Hematopoietic multipotent progenitor cell treated with erythropoietin and hydrocortisone succinate and interleukin-3 and kit ligand, for 4 days (in vitro differentiated cells): ENCODE results near the gene CTRL.
A peak's percentile ranks its signal among the peaks of the same experiment; 100 is the strongest.
"Not testable (repeated sequence)": the region's sequence is repeated elsewhere in the genome, so short reads cannot be mapped to it uniquely, and the experiment has no call there.

Experiments
- DNase-seq: peaks from one replicate; pipeline ENCODE4 v3.0.0-alpha.2; 2015

The CTRL gene

DNA sequence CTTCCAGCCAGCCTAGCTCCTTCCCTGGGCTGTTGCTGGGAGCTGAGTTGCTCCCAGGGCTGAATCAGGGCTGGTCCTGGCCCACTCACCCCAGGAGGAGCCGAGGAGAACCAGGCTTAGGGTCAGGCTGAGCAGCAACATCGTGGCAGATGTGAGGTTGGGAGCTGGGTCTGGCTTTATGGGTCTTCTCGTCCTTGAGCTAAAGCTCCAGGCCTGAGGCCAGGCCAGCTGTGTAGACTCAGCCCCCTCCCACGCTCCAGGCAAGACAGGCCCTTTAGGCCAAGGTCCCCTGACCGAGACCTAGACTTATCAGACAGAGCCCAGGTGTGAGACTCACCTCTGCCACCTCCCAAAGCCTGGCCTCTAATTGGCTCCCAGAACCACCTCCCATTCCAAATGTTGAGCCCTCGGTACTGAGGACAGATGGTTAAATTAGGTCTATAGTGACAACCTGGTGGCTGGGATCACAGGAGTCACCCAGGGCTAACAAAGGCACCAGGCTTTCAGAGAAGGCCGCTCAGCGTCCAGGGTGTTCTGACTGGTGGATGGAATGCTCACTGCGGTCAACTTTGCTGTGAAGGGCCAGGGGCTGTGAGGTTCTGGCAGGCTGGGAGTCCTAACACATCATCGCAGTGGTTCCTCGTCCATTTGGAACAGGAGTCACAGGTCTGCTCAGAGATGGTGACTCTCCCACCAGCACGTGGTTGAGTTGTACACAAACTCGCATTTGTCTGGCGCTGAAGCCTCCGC, at the start of gene CTRL:
Gene CTRL, minus strand, starts transcription at position 151 of the 750 bp plus-strand sequence. Its CDS starts 10 bp downstream, at position 141.
- no peak for DNase-seq

DNA sequence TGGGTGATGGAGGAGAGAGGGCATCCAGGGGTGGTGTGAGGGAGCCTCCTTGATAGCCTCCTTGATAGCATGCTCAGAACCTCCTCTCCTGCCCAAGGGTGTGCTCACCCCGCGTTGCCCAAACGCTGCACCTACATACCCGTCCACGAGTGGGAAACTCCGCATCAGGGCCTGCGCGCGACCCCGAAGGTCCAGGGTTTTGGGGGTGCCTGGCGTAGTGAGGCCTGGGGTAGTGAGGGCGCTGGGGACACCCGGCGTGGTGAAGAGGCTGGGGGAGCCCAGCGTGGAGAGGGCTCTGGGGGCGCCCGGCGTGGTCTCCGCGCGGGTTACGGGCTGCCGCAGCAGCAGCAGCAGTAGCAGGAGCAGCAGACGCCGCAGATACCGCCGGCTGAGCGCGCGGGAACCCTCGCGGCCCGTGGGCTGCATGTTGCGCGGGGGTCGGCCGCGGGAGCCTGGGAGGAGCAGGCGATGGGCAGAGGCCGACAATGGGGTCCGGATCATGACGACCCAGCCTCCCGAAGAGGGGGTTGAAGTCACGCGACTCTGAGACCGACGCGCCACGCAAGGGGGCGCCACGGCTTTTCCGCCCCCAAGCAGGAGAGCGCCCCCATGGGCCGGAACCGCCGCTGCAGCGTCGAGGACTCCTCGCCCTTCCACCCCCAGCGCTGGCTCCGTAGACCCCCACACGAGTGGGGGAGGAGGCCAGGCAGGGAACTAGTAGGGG, 48.5 kb upstream of the CTRL start, which contains the start of gene DPEP3:
Gene DPEP3, minus strand, starts transcription at position 545 of the 724 bp plus-strand sequence. Its CDS starts 119 bp downstream, at position 426.
- peak; percentile 52 for DNase-seq

DNA sequence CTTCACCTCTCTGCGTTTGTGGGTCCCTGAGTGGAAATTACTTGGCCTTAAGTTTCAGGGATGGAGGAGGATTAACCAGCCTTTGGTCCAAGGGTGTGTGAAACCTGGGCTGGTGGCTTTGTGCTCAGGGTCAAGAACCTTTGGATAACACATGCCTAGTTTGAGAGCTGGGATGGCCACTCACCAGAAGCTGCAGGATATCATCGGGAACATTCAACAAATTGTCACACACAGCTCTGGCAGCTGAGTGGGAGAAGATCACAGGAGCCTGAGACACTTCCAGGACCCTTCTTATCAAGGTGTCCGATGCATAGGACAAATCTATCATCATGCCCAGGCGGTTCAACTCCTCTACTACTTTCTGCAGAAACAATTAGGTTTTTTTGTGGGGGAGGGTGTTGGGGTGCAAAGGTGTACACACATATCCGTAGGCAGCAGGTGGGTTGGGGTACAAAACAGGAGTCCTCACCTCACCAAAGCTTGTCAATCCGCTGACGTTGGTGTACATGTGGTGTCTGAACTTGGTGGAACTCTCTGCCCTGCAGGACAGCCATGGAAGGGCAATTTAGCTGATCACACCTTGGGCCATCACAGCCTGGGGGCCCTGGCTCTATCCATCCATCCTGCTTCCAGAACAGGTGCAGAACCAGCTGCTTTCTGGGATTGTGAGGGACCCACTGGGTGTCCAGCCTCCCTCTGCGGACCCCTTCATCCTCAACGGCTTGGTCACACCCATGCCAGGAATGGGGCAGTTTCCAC, 46.0 kb upstream of the CTRL start:
- DNase-seq = no peak

DNA sequence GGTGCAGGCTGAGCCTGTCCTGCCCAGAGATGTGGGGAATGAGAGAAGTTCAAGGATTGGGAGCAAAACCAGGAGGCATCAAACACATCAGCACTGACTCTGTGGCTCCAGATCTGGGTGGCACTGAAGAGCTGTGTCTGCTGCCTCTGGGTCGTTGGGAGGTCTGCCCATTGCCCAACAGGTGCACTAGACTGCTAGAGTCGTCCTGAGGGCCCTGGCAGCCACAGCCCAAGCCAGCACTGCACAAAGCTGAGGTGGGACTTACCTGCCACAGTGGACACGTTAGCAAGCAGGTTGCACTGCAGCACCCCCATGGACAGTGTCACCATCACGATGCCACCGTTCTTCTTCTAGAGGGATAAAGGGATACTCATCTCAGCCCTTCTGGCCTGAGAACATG, 45.3 kb upstream of the CTRL start:
- DNase-seq = no peak

DNA sequence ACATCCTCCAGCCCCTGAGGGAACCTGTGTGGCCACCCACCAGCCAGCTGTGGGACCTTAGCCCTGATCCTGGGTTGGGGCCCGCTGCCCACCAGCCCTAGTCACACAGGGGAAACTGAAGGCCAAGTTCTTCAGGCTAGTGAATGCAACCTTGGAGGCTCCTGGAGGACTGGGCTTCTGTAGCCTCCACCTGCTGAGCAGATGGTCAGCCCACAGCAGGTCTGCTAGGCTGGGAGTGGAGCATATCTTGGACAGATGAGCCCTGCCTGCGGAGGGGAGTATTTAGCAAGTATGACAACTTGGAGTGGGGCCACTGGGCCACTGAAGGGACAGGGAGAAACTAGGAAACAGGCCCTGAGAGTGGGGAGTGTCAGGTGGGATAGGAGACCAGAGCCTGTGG, 44.5 kb upstream of the CTRL start:
- DNase-seq = no peak

DNA sequence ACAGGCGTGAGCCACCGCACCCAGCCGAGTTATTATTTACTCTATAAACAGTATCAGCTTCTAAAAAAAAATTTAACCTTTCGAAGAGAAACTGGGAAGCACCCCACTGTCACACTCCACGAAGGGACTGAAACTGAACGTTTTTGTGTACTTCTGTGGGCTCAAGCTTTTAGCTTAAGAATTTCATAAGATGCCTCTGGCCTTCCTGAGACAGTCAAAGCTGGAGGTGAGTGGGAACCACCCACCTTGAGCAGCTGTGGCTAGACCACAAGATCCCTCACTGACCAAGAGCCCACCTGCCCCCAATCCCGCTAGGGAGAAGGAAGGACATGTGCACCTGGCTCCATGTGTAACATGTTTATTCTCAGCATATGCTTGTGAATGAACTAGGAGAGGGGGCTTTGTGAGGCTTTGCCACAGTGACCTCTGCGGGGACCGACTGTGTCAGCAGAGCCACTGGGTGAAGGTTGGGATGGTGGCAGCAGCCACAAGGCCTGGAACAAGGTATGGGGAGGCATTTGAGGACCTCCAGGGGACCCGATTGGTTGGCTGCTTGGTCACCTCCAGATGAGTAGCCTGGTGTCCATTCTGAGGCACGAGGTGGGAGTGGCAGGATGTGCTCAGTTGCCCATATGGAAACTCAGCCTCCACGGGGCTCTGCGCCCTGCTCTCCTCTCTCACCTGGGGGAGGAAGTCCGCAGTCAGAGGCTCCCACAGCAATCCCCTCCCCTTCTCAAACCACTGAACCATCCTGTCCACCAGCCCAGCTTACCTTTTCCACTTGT, 43.9 kb upstream of the CTRL start:
- DNase-seq = no peak

DNA sequence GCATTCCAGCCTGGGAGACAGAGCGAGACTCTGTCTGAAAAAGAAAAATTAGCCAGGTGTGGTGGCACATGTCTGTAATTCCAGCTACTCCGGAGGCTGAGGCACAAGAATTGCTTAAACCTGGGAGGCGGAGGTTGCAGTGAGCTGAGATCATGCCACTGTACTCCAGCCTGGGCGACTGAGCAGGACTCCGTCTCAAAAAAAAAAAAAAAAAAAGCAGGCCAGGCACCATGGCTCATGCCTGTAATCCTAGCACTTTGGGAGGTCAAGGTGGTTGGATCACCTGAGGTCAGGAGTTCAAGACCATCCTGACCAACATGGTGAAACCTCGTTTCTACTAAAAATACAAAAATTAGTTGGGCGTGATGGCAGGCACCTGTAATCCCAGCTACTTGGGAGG, 40.6 kb upstream of the CTRL start:
- DNase-seq = not testable (repeated sequence)

DNA sequence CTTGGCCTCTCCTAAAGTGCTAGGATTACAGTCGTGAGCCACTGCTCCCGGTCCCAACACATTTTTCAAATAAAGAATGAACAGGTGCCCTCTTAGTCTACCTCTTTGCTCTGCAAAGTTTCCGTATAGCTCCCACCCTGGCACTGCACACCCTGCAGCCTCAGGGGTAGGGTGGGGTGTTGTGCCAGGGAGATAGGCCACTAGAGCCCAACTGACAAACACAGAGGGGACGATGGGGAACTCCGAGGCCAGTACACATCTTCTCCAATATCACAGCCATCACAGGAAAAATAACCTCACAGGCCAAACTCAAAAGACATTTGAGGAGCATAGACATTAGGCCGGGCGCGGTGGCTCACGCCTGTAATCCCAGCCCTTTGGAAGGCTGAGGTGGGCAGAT, 39.4 kb upstream of the CTRL start:
- peak; percentile 48 for DNase-seq

DNA sequence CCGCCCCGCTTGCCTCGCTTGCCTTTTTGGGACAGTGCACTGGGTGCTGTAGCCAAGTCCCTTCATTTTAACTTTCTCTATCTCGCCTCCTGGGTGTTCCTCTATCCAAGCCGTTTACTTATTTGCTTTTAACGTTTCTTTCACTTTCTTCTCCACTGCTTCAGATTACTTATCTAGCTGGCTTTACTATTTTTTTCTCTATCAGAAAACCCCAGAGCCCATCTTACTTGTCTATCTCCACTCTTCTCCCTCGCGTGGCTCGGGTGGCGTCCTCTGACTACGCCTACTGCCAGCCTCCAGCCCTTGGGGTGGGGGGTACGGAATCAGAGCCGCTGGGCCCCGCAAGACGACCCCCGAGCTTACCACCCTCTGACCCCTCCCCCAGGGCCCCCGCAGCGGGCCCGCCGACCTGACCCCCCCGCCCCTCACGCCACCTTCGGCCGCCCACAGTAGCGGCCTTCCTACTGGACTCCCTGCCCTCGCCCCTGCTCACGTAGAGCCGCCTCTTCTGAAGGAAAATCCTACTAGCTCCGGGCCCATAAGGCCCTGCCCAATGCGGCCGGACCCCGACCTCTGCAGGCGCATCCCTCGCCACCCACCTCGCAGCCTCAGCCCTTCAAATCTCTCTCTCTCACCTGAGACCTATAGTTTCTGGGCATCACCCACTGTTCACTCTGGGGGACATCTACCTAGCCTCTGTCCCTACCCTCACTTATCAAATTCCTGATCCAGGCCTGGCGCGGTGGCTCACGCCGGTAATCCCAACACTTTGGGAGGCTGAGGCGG, 37.8 kb upstream of the CTRL start:
- DNase-seq = peak; percentile 75

DNA sequence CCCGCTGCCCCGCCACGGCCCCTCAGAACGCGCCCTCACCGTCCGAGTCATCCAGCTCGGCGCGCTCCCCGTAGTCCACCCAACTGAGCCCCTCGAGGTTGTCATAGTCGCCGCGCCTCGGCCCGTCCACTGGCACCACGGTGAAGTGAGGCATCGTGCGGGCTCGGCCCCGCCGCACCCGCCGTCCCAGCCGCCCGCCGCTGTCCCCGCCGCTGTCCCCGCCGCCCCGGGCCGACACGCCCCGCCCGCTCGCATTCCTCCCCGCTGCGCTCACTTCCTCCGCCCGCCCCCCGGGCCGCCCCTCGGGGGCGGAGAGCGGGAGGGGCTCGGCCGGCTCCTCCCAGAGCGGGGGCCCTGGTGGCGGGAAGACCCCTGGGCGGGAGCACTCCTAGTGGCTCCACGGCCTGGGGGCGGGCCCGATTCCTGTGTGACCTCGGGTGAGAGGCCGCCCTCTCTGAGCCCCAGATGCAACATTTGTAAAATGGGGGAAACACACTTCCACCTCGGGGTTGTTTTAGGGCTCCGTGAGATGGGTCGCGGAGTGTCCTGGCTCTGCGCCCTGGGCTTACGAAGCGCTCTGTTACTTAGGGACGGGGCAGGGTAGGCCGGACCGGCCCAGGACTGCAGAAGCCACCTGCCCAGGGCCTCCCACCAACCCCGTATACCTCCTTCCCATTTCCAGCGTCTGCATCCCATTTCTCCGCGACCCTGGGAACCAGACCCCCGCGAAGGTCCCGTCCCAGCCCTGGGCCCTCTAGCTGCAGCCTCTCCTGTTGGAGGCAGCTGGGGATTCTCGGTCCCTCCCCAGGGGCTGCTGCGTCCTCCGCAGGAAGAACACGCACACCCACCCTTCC, 37.0 kb upstream of the CTRL start, which contains the start of gene SLC12A4:
Gene SLC12A4, minus strand, starts transcription at position 238 of the 854 bp plus-strand sequence. Its CDS starts 84 bp downstream, at position 154.
- peak; percentile 95 for DNase-seq

DNA sequence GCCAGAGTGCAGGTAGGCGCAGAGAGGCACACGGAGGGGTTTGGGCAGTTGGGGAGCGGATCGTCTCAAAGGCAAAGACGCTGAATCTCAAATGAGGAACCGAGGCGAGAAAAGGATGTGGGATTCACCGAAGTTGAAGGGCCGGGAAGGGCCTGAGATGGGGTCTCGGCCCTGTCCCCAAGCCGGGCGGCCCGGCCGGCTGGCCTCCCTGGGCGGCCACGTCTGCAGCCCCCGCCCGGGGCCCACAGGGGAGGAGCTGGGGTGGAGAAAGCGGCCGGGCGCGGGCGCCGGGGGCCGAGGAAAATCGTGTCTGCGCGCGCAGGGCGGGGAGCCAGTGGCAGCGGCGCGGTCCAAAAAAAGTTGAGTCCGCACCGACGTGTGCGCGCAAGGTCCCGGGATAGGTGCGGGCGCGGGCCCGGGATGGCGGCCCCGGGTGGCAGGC, 36.3 kb upstream of the CTRL start:
- DNase-seq = peak; percentile 46

DNA sequence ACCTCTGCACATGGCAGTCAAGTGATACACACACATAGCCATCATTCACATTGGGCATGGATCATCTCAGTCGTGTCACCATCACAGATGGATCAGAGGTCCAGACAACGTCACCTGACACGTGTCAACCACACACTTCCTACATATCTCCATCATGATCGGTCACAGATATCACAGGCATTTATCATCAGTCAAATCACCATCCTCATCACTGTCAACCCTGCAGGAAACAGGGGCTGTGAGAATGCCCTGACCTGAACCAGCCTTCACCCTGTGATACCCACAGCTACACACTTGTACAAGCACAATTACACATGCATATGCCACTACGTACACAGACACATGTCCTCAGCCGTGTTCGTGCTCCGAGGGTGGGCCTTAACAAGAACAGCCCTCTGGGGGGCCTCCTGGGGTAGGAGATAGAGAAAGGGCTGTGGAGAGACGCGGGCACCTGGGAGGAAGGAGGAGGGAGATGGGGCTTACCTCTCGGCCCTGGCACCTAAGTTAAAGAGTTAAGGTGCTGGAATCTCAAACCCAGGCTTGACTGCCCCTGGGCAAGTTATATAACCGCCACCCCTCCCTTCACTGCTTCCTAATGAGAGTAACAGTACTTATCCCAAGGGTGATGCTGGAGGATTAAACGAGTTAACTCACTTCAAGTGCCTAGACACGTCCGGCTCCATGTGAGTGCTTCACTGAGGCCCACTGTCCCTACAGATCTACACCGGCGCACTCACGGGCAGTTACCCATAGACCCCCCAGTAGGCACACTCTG, 35.7 kb upstream of the CTRL start:
- peak; percentile 38 for DNase-seq

DNA sequence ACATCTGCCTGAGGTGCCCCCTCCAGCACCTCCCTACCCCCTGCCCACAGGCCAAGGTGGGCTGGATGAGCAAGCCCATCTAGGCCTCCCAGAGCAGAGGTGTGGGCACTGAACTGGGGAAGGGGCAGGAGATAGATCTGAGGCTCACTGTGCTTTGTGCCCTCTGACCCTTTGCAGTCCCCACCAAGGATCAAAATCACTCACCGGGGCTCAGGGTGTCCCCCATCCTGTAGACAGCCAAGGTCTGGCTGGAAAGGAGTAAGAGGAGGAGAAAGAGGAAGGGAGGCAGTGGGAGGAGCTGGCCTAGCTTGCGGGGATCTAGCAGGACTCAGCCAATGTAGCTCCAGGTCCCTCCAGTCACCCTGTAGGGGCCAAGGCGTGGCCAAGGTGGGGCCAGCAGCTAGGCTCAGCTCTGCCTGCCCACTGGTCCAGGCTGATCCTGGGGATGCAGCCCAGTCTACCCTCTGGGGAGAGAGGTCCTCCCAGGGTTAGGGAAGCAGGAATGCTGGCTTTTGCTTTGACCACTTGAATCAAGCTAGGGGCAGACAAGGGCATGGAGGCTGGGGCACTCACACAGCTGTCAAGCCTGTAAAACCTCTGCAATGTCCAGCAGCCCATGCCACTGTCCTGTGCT, 35.0 kb upstream of the CTRL start:
- DNase-seq = peak; percentile 51

DNA sequence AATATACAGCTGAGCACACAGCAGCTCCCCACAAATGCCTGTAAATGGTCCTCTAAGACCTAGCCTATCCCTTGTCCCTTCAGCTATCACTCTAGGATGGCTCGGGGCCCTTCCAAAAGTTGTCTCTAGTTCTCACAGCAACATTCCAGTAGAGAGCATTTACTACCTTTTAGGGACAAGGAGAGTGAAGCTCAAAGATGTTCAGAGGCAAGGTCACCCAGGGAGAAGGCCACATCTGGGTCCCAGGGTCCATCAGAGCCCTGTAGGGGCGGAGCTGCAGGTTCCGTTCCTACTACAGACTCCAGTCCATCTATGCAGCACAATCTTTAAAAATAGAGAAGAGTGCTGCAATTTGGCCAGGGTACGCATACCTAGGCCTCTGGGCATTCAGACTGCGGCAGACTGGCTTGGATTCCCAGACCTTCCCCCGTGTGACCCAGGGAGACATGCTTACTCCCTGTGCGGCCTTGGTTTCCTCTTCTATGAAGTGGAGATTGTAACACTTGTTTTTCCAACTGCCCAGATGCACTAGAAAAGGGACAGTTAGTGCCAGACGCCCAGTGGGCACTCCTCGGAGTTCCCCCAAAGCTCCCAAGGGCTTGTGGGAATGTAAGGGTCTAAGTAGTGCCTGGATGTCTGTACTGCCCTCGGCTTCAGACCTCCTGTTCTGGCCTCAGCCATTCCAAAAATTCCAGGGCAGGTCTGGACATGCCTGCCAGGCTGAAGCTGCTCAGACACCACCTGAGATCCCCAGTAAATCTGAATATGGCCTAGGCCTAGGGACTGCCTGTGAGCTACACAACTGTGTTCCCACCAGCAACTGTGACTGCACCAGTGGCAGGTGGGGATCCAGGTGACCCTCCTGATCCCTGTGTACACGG, 34.2 kb upstream of the CTRL start:
- DNase-seq = no peak

DNA sequence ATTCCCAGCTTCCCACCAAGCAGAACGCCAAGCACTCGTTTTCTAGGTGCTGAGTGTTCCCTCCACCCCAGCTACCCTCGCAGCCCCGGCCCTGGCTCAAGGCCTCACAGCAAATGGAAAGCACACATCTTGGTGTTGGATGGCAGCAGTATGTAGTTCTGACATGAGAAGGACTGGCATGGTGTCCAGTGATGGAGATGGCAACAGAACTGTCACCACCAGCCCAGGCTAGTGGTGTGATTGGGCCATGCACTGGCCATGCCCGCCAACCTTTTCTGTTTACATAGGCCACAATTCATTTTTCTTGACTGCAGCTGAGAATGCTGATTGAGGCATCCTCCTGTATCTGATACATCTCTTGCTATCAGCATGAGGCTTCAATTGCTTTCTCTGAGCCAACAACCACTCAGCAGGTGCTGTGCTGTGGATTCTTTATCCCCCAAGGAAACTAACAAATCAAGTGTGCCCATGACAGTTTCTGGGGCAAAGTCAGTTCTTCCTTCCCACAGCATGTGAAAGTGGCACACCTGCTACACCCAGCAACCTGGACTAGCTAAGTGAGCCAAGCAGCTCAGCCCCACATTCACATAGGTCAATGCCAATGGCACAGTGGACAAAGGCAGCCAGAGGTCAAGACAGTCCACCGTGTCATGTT, 32.9 kb upstream of the CTRL start:
- DNase-seq = no peak

DNA sequence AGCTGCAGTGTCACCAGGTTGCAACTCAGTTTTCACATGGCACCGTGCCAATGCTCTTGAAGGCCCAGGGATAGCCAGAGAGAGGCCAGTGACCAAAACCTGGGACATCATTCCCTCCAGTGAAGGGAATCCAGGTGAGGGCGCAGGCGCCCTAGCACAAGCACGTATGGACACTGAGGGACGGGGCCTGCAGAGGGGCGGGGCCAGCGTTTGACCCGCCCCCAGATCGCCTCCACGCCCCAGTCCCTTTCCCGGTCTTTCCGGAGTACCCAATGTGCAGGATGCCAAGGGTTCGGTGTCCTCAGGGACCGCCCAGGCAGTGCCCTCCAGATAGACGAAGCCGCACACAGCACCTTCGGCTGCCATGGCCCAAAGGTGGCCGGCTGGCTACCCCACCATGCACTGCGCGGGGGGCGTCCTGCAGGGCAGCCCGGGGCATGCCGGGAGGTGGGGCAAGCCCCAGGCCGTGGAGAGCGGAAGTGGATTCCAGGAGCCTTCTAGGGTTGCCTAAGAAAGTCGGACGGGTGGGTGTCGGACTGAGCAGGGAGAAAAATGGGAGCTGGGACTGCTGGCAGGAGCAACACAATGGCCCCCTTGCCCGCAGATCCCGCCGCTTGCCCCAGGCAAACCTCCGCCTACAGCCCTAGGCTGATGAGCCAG, 32.1 kb upstream of the CTRL start:
- no peak for DNase-seq

DNA sequence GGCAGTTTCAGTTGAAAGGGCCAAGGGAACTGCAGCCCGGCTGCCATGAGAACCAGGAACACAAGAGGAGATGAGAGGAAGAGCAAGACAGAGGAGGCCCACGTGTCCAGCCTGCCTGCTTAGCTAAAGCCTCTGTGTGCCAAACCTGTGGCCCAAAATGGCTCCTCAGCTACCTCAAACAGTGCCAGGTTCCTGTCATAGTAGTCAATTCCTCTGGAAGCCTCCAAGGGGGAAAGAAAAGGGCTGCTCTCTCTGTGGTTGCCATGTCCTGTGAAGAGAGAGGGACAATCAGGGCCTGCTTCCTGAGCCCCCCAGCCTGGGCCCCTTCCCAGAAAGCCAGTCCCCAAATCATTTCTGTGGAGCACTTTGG, 31.6 kb upstream of the CTRL start:
- DNase-seq = no peak
